ENCODE results near the gene ELL.

Gene ELL

GRCh38 chr19:18465964-18466339 lies 55.9 kb downstream of the ELL start:
- Histone ChIP-seq H3K27ac (no peak overlapping the region), H3K4me1 (ENCODE audit: low read depth, poor library complexity, severe bottlenecking) (no peaks in the 10 kb centered on the region), H3K27me3 (ENCODE audit: insufficient read depth, low read depth) (no peaks in the 10 kb centered on the region), H3K36me3 (ENCODE audit: insufficient read depth) (no peaks in the 10 kb centered on the region), H3K4me2 (no peak overlapping the region), H3K9ac (no peak overlapping the region), H2AFZ (ENCODE audit: low read depth) (no peak overlapping the region), H3K79me2 (ENCODE audit: insufficient read depth, low read depth) (peaks cover 11% of the 10 kb centered on the region; the same call in 1 of the 2 replicates), H3K4me3 (IDR thresholded peaks at IDR 0.05; ENCODE audit: insufficient read depth, low read depth, low read length) (no peak overlapping the region), H4K20me1 (ENCODE audit: insufficient read depth) (no peaks in the 10 kb centered on the region)
- TF ChIP-seq CTCF (conservative IDR thresholded peaks at IDR 0.05; ENCODE audit: low read depth, low read length): no peak

- H3K27ac ChIP-seq: no peak overlapping the region
- H4K20me1 ChIP-seq (ENCODE audit: insufficient read depth): no peaks in the 10 kb centered on the region
- no peak overlapping the region for H3K4me2 ChIP-seq
- H3K27me3 ChIP-seq (ENCODE audit: insufficient read depth, low read depth): no peaks in the 10 kb centered on the region
- H2AFZ ChIP-seq (ENCODE audit: low read depth): no peak overlapping the region
- peaks cover 11% of the 10 kb centered on the region; the same call in 1 of the 2 replicates for H3K79me2 ChIP-seq (ENCODE audit: insufficient read depth, low read depth)
- H3K36me3 ChIP-seq (ENCODE audit: insufficient read depth): no peaks in the 10 kb centered on the region
- no peaks in the 10 kb centered on the region for H3K4me1 ChIP-seq (ENCODE audit: low read depth, poor library complexity, severe bottlenecking)
- no peak overlapping the region for H3K9ac ChIP-seq
- H3K4me3 ChIP-seq (IDR thresholded peaks at IDR 0.05; ENCODE audit: insufficient read depth, low read depth, low read length): no peak overlapping the region
- no peak for TF ChIP-seq CTCF (conservative IDR thresholded peaks at IDR 0.05; ENCODE audit: low read depth, low read length)
Observed at GRCh38 chr19:18465214-18465963, 56.5 kb downstream of the ELL start.

- peaks cover 11% of the 10 kb centered on the region; the same call in 1 of the 2 replicates for H3K79me2 ChIP-seq (ENCODE audit: insufficient read depth, low read depth)
- H3K36me3 ChIP-seq (ENCODE audit: insufficient read depth): no peaks in the 10 kb centered on the region
- no peaks in the 10 kb centered on the region for H3K4me1 ChIP-seq (ENCODE audit: low read depth, poor library complexity, severe bottlenecking)
- no peak overlapping the region for H2AFZ ChIP-seq (ENCODE audit: low read depth)
- no peak overlapping the region for H3K4me2 ChIP-seq
- no peak overlapping the region for H3K4me3 ChIP-seq (IDR thresholded peaks at IDR 0.05; ENCODE audit: insufficient read depth, low read depth, low read length)
- no peak for TF ChIP-seq CTCF (conservative IDR thresholded peaks at IDR 0.05; ENCODE audit: low read depth, low read length)
- H3K27ac ChIP-seq: no peak overlapping the region
- H4K20me1 ChIP-seq (ENCODE audit: insufficient read depth): no peaks in the 10 kb centered on the region
- no peak overlapping the region for H3K9ac ChIP-seq
- H3K27me3 ChIP-seq (ENCODE audit: insufficient read depth, low read depth): no peaks in the 10 kb centered on the region
Observed at GRCh38 chr19:18464646-18465045, 57.2 kb downstream of the ELL start.

- Histone ChIP-seq H3K36me3 (ENCODE audit: insufficient read depth) (no peaks in the 10 kb centered on the region), H3K4me1 (ENCODE audit: low read depth, poor library complexity, severe bottlenecking) (no peaks in the 10 kb centered on the region), H3K79me2 (ENCODE audit: insufficient read depth, low read depth) (no peaks in the 10 kb centered on the region; the same call in 1 of the 2 replicates), H2AFZ (ENCODE audit: low read depth) (no peak overlapping the region), H4K20me1 (ENCODE audit: insufficient read depth) (no peaks in the 10 kb centered on the region), H3K9ac (no peak overlapping the region), H3K4me2 (no peak overlapping the region), H3K27ac (no peak overlapping the region), H3K27me3 (ENCODE audit: insufficient read depth, low read depth) (no peaks in the 10 kb centered on the region), H3K4me3 (IDR thresholded peaks at IDR 0.05; ENCODE audit: insufficient read depth, low read depth, low read length) (no peak overlapping the region)
- no peak for TF ChIP-seq CTCF (conservative IDR thresholded peaks at IDR 0.05; ENCODE audit: low read depth, low read length)
Observed at GRCh38 chr19:18461471-18461870, 60.4 kb downstream of the ELL start.
